Measurements from ENCODE around the gene RHOG.
A peak's percentile ranks its signal among the peaks of the same experiment; 100 is the strongest.

RHOG gene

GRCh38 chr11:3859373-3859881 lies 18.7 kb upstream of the RHOG start:
- TF ChIP-seq, protein P1, sequence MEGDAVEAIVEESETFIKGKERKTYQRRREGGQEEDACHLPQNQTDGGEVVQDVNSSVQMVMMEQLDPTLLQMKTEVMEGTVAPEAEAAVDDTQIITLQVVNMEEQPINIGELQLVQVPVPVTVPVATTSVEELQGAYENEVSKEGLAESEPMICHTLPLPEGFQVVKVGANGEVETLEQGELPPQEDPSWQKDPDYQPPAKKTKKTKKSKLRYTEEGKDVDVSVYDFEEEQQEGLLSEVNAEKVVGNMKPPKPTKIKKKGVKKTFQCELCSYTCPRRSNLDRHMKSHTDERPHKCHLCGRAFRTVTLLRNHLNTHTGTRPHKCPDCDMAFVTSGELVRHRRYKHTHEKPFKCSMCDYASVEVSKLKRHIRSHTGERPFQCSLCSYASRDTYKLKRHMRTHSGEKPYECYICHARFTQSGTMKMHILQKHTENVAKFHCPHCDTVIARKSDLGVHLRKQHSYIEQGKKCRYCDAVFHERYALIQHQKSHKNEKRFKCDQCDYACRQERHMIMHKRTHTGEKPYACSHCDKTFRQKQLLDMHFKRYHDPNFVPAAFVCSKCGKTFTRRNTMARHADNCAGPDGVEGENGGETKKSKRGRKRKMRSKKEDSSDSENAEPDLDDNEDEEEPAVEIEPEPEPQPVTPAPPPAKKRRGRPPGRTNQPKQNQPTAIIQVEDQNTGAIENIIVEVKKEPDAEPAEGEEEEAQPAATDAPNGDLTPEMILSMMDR (IDR thresholded peaks at IDR 0.05; ENCODE audit: insufficient read depth, missing control alignments) = no peak
- FAIRE-seq = no peak
- no peak for DNase-seq (ENCODE audit: insufficient read length, low spot score)

- DNase-seq (ENCODE audit: insufficient read length, low spot score) (no peak), FAIRE-seq (no peak)
These were observed 16.9 kb upstream of the RHOG start for GRCh38 chr11:3857628-3858027.

DNA sequence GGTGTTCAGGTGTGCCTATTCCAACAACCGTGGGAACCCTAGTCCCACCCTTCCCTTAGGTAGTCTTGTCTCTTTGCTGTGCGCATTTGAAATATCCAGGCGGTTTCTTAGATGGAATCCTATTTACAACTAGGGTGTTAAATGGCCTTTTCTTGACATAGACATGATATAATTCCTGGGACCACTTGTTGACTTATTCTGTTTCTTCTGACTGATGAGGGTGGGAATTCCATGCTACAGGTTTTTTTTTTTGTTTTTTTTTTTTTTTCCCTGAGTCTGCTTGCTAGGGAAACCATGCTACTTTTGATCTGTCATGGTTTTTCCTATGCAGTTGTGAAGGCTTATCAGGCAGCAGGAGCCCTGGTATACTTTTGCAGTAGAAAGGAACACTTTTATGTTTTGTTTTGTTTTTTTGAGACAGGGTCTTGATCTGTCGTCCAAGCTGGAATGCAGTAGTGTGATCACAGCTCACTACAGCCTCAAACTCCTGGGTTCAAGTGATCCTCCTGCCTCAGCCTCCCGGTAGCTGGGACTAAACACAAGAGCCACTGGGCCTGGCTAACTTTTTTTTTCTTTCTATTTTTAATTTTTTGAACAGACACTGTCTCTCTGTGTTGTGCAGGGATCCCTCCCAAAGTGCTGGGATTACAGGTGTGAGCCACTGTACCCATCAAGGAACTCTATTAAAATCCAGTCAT lies 16.2 kb upstream of the RHOG start:
- TF ChIP-seq, protein P1 (IDR thresholded peaks at IDR 0.05; ENCODE audit: insufficient read depth, missing control alignments) = no peak
- FAIRE-seq = no peak
- DNase-seq (ENCODE audit: insufficient read length, low spot score) = no peak

More at GRCh38 chr11:3857628-3858027, 16.9 kb upstream of the RHOG start:
- TF ChIP-seq, protein P1 (IDR thresholded peaks at IDR 0.05; ENCODE audit: insufficient read depth, missing control alignments) = no peak

- DNase-seq (ENCODE audit: insufficient read length, low spot score) (no peak), FAIRE-seq (no peak)
- TF ChIP-seq, protein P1 (IDR thresholded peaks at IDR 0.05; ENCODE audit: insufficient read depth, missing control alignments) = no peak
These were observed 15.2 kb upstream of the RHOG start for GRCh38 chr11:3855808-3856491.

DNA sequence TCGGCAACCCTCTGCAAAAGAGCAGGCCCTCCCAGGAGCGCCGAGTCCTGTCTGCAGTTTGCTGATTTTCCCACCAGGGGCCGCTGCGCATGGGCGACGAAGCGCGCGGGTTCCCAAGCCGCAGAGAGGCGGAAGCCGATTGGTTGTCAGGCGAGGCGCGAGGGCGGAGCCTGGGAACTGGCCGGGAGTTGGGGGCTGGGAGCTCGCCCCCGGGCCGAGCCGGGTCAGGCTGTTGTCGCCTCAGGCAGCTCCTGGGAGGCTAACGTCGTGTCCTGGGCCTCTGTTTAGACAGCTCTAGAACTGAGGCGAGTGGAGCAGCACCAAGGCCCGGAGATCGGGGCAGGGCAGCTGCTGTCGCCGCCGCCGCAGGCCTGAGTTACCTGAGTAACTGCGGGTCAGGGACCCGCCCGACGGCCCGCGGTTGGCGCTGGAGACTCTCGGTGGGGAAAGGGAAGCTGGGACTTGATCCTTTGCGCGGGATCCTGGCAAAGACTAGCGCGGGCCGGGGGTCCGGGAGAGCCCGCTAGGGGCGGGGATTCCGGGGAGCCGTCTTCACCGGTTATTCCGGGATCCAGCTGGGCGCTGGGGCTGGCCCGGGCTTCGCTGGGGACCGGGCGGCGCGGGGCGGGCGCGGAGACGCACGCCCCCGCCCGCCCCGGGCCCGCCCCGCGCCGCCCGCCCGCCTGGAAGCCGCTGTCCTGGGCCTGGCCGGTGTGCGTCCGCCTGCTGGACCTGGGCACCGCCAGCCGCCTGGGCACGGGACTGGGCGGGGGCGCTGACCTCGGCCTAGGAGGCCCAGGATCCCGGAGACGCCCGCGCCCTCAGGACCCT lies 14.4 kb upstream of the RHOG start, which contains the start of gene STIM1:
Gene STIM1 (plus strand): TSS at position 688 of the 831 bp plus-strand sequence. CDS start 607 bp downstream, outside the sequence.
- DNase-seq (ENCODE audit: insufficient read length, low spot score) (peak; percentile 45), FAIRE-seq (no peak)
- TF ChIP-seq, protein P1 (IDR thresholded peaks at IDR 0.05; ENCODE audit: insufficient read depth, missing control alignments) = peak; percentile 84

- FAIRE-seq (no peak), DNase-seq (ENCODE audit: insufficient read length, low spot score) (no peak)
- TF ChIP-seq, protein P1 (IDR thresholded peaks at IDR 0.05; ENCODE audit: insufficient read depth, missing control alignments) = no peak
These were observed 13.9 kb upstream of the RHOG start for GRCh38 chr11:3854660-3854976.

Measured in D721Med (cell line).